Frontal cortex (tissue), 4 donors: Measurements from ENCODE around the gene FARP1. TPM values are rescaled to one million over a fixed set of nuclear protein-coding genes. Genes with fewer than 3 reads are reported as not detected.
"Not testable (repeated sequence)": the region's sequence is repeated elsewhere in the genome, so short reads cannot be mapped to it uniquely, and the experiment has no call there.

Experiments
- DNase-seq, 2 donors: peaks; one replicate each; pipeline ENCODE4 v3.0.0; 2012; ENCODE audit warnings: low spot score in 2 of 2
- FAIRE-seq: peaks from 2 replicates; lab custom pipeline; 2012; peaks lifted over from hg19 to GRCh38; lab: Jason Lieb, UNC
- total RNA-seq: library from RNA; depleted of rRNA; stranded (reverse); fragments of >200 nt; gene quantifications from one replicate; pipeline ENCODE4 v1.2.3, GENCODE V29; 2014
- donor health status: control.
- donor health status: control.
- donor health status: control.

Gene FARP1
- total RNA-seq, 1 donor from 2014 or later: 92.5 TPM

DNA sequence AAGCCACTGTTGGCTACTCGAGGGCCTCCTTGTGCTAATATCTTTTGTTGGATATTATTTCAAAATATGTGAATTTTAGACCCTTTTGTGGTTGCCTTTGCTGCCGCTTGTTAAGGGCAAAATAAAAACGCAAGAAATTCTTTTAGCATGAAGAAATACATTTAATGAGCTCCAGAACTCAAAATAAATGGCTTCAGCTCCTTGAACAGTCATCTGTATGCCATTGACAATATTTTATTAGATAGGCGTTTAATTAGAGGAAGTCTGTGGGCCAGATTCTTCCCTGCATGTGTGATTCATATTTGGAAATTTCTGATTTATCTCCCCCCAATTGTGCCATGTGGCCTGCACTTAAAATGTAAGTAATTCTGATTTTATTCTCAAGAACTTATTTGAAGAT is 256.9 kb downstream of the FARP1 start:
- DNase-seq: no peak
- FAIRE-seq: no peak

DNA sequence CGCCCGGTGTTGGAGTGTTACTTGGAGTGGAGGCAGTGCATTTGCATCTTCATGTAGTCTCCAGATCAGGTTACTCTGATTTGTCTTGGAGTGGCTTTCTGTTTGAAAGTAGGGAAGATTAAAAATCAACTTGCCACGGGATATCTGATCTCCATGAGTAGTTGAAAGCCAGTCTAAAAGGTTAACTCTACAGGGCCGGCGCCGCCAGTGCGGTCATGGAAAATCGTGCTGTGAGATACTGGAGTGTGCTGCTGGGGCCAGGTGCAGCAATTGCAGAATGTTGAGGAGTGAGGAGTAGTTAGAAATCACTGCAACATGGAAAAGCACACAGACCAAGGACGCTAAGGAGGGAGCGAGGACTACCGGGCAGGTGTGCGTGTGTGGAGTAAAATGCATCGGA is 259.0 kb downstream of the FARP1 start:
- DNase-seq (no peak), FAIRE-seq (no peak)

DNA sequence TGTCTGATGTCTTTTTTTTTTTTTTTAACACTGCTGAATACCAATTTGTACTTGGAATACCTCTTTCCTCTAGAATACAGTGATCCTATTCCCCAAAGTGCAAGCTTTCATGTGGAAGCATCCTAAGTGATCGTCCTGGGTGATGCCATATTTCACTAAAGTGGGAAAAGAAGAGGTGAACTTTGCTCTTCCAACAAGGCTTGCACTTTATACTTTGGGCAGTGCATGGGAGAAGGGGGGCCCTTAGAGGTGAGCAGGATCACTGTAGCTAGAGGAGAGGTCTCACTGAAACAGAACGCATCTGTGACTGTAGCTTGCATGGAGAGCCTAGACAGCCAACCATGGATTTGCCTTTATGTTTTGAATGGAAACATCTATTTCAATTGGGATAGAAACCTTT is 260.2 kb downstream of the FARP1 start:
- DNase-seq (no peak), FAIRE-seq (no peak)

DNA sequence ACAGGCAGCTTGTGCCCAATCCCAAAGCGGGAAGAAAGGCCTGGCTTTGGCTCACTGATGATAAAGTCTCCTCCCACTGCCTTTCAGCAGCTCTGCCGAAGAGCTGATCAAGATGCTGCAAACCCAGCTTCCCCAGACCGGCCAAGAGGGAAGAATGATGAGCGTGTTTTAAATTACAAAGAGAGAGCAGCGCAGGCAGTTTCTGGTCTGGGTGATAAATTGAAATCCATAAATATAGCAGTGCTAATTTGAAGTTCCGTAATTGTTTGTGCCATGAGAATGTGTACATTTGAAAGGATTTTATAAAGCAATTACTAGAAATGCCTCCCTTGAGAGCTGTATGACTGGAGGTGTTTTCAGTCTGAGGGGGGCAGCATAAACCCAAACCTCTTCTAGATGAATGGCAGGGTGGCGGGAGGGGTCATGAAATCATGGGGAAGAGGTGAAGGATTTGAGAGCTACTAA is 262.2 kb downstream of the FARP1 start:
- FAIRE-seq: no peak

DNA sequence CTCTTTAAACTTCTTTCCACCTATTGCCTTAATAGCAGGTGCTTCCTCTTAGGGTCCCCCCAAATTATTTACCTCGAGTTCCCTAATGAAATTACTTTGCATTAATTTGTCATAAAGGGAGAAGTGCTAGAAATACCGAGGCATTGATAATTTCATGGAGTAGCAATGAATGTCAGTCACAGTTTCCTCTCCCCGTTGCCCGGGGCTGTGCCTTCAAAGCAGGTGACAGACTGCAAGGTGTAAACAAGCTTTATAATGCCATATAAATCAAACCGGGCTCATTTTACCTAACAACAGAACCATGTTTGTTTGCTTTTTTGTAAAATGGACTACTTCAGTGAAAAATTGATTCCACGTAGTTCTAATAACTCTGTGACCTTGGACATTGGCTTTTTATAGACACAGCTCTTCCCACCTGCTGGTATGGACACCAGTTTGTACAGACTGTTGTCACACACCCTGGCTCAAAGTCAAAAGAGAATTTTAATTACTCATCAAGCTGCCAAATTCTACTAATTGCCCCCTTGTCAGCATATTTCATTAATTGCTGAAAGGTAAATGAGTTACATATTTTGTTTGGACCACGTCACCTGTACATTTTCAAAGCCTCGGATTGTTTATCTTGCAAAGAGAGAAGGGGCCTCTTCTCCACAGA is 262.9 kb downstream of the FARP1 start:
- DNase-seq (no peak), FAIRE-seq (no peak)

More for the DNA sequence above, 262.2 kb downstream of the FARP1 start:
- DNase-seq: peak in 1 of 2 donors; percentile 49

DNA sequence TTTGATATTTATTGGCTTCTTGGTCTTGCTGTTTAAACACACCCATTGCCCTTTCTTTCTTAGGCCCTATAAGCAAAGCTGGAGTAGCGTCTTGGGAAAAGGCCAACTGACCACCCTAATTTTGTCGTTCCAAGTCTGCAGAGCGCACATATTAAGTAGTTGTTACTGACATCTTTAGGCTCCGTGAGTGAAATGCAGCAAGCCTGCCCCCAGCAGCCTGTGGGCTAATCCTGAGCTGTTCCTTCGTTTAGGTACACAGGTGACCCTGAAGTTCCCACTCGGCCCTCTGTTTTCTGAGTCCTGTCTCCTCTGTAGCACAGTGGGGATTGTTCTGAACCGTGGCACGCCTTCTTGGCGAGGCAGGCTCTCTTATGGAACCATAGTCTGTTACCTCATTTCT is 263.5 kb downstream of the FARP1 start:
- DNase-seq: no peak
- FAIRE-seq: no peak

DNA sequence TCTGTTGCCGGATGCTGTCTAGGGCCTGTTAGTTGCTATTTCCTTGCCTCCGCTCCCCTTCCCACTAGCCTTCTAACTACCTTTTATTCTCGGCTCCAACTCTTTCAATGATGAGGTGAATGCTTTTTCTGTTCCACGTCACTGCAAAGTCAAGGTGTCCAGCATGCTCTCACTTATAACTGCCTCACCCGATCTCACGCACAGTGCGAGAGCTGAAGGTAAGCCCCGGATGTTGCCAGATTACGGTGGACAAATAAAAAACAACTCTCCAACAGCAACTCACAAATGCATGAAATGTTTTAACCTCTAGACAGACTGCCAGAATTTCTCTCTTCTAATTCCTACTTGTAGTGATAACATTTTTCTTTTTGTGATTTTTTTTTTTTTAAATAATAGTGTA is 264.1 kb downstream of the FARP1 start:
- DNase-seq (no peak), FAIRE-seq (no peak)

DNA sequence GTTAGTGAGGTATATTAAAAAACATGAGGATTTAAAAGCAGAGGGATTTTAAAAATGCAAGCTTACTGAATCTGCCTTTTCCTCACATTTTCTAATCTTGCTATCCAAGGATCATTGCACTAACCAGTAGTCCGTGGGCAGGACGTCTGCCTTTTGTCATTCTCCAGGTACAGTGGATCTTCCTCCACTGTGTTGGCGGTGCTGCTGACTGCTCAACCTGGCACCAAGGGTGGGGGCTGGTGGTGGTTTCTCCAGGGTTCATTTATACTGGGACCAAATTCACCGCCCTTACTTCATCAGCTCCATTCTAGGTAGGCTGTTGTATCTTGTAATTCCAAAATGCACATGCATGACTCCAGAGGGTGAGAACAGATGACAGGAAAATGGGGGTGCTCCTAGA is 264.7 kb downstream of the FARP1 start:
- DNase-seq: no peak
- FAIRE-seq: no peak

DNA sequence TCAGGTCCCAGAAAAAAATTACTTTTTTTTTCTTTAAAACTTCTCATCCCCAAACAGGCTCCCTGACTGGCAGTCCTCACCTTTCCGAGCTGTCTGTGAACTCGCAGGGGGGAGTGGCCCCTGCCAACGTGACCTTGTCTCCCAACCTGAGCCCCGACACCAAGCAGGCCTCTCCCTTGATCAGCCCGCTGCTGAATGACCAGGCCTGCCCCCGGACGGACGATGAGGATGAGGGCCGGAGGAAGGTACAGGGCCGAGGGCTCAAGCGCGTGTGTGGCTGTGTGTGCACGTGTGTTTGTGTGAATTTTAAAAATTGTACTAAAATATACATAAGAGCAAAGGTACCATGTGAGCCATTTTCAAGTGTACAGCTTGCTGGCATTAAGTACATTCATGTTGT is 266.4 kb downstream of the FARP1 start:
- DNase-seq (no peak), FAIRE-seq (no peak)

DNA sequence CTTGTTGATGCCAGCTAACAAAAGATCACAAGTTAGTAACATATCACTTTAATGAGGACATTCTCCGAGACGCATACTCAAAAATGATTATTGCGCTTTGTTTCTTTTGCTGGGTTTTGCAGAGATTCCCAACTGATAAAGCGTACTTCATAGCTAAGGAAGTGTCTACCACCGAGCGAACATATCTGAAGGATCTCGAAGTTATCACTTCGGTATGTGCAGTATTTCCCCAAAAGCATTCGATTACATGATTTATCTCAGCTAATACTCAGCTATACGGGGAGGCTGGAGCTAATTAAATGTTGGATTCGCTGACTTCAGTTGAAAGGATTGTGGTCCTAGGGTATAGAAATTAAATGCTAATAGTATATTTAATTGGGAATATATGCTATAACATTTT is 267.7 kb downstream of the FARP1 start:
- DNase-seq (no peak), FAIRE-seq (no peak)

DNA sequence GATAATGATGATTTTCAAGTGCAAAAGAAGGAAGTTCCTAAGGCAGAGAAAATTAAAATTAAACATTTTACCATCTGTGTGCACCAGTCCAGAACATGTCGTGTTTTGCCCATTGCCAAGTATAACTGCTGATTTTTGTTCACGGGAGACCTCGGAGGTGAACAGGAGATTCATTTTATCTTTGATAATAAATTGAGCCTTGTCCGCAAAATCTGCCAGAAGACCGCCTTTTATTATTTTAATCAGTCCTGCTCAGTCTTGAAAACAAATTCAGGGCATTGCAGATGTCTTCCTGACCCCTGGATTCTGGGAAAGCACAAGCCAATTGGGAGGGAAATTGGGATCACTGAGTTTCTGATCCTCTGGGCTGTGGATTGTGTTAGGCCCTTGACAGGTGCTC is 268.1 kb downstream of the FARP1 start:
- FAIRE-seq: no peak

DNA sequence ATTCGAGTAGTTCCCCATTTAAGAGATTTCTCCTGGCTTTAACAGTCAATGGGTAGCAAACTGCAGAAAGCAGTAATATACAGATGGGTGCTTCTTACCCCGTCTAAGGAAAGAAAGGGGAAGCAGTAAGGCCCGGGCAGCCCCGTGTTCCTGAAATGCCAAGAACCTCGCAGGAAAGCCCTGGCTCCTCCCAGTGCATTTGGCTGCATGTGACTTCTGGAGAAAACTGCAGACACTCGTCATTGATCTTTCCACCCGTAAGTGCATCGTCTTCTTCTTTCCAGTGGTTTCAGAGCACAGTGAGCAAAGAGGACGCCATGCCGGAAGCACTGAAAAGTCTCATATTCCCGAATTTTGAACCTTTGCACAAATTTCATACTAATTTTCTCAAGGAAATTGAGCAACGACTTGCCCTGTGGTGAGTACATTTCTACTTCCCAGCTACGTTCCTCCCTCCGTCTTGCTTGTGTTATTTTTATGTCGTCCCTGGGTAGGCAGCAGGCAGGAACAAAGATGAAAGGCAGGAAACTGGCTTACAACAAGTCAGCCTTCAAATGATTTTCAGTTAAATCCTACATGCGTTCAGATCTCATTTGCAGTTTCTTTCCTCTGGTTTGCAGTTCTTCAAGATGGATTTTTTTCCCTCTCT is 268.8 kb downstream of the FARP1 start:
- DNase-seq (no peak), FAIRE-seq (no peak)

More for the DNA sequence above, 268.1 kb downstream of the FARP1 start:
- DNase-seq: no peak

DNA sequence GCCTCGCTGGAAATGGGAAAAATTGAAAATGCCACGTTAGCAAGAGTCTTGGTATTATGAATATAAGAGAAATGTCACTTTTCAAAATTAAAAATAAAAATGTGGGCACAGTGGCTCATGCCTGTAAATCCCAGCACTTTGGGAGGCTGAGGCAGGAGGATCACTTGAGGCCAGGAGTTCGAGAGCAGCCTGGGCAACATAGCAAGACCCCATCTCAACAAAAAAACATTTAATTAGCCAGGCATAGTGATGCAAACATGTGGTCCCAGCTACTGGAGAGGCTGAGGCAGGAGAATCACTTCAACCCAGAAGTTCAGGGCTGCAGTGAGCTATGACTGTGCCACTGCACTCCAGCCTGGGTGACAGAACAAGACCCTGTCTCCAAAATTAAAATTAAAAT is 270.4 kb downstream of the FARP1 start:
- not testable (repeated sequence) for DNase-seq, FAIRE-seq

DNA sequence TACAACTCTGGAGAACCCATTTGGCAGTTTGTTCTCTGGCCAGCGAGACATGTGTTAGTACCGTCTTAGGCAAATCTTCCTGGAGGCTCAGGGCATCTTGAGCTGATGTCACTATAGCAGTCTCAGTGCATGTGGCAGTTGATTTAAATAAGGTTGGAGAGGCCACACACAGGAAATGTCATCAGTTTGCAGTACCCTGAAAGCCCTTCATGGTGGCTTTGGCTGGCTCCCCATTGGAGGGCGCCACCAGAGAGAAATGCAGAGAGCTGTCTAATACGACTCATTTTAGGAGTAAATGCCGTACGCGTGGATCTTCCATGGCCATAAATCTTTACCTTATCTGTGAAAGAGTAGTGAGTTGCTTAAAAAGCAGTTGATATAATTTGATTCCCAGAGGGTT is 270.9 kb downstream of the FARP1 start:
- FAIRE-seq (no peak), DNase-seq (no peak)

DNA sequence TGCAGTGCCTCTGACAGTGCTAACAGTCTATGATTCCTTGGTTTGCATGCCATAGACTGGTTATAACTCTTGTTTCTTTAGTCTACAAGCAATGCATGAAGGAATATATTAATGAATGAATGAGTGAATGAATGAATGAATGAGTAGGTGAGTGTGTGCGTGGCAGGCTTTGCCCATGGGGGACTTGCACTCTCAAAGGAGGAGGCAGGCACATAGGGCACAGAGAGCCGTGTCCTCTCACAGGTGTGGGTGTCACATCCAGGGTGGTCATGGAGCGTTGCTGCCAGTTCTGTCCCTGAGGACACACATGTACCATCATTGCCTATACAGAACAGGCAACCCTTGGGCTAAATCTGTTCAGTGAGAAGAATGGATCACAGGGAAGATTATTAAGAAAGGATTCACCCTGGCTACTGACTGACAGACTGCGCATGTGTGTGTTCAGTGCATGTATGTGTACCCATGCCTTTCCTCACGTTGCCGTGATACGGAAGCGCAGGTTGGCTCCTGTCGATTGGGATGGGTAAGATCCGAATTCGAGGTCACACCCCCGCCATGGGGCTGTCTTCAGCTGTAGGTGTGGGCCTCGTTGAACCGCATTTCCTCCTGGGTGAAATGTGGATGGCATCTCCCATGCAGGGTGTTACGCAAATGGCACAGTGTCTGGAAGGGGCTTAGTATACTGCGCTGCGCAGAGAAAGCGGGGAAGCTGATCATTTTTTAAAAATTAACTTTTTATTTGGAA is 272.6 kb downstream of the FARP1 start:
- no peak for DNase-seq
- FAIRE-seq: no peak

DNA sequence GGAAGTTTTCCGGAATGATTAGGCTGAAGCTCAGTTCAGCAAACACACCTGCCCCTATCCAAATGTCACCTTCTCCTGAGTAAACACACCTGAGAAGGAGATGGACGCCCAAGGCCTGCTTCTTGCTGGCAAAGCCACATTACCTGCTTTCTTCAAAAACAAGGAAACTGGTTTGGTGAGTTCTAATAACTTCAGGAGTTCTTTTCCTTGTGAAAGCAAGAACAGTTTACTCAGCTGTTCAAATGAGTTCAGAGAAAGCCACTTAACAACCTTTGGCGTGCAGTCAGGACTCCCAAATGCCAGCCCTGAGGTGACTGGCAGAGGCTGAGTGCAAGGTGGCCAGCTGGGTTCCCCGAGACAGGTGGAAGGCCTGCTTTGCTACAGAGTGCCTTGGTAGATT is 273.5 kb downstream of the FARP1 start:
- no peak for FAIRE-seq

DNA sequence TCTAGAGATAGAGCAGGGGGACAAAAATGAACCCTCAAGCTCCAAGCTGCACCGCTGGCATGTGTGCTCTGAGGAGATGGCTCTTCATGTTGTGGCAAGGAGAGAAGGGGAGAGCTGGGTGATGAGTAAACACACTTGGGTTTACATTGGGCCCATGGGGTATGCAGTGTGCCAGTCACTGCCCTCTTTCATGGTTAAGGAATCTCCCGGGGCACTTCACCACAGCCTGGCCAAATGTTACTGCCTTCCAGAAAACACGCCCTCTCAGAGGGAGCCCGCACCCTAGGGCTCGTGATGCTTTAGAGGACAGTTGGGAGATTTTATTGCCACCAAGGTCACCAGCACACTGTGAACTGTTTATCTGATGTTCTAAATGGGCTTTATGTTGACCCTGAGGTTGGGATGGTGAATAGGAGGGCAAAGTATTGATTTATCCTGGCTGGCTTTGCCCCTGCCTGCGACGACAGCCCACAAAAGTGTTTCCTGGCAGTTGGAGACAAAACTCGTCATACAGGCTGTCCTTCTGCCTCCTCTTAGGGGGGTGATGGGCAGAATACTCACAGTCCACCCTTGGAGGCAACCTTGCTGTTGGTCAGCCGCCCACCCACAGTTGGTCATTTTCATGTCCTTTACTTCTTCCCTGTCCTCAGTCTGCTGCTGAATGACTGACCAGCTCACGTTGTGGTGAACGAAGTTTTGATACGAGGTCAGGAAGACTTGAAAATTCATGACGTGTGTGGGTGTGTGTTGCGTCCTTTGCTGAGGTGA is 277.1 kb downstream of the FARP1 start:
- DNase-seq (no peak), FAIRE-seq (no peak)

More for the DNA sequence above, 273.5 kb downstream of the FARP1 start:
- DNase-seq: no peak

DNA sequence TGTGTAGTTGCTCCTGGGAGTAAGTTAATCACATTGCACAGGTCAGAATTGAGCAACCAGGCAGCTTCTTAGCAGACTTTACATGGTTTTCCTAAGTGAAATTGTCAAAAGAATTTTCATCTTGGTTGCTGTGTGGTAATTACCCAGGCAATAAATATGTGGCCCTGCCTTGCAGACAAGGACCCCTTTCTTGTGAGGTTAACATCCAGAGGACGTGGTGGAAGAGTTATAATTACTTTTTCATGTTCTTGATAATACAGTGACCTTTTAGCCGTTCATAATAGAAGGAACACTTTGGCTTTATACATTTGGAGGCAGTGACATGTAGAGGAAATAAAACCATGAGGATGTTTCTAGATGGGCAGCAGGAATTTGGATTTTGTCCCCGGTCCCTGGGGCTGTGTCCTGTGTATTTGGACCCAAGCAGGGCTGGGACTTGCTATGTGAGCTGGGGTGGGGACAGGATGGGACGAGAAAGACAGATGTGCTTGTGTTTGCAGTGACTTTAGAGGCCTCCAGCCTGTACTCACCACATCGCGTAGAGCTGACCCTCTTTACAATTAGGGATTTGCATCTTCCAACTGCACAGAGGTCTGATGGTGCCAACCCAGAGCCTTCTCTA is 277.8 kb downstream of the FARP1 start:
- DNase-seq (no peak), FAIRE-seq (no peak)

DNA sequence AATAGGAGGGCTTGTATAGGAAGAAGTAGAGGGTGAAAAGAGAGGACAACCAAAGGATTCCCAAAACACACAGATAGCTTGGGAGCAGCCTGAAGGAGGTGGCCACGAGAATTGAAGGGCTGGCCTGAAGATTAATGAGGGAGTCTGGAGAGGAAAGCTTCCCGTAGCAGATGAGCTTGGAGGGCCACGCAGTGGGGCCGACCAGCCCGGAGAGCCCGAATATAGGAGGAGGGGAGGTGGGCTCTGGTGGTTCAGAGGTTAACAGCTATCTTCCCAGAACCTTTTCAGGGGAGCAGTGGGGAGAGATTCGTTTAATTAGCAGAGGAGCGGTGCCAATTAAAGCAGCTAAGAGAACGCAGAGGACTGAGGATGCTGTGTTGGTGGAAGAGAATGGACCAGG is 279.2 kb downstream of the FARP1 start:
- FAIRE-seq (no peak), DNase-seq (no peak)

DNA sequence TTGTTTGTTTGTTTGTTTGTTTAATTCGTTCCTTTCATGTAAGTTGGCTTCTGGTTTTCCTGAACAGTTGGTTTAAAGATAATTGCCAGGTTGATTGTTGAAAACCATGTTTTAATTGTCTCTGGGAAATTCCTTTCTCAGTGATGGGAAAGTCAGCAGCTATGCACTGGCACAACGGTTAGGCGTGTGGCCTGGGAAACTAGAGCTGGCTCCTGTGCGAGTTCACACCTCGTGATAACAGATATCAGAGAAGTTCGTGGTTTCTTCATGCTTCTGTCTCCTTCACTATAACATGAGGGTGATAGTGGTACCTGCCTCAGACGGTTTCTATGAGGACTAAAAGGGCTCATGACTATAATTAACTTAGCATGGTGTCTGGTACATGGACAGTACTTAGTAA is 280.5 kb downstream of the FARP1 start:
- FAIRE-seq (no peak), DNase-seq (no peak)
